Endothelial cell of umbilical vein (primary cell): Measurements from ENCODE around the gene AKAP8L. TPM values are rescaled to one million over a fixed set of nuclear protein-coding genes. Genes with fewer than 3 reads are reported as not detected.

ENCODE experiments used
- BruUV-seq: library from RNA; stranded (reverse); fragments of 400-500 nt; replicated peaks from 2 replicates; lab custom pipeline; 2021; lab: Mats Ljungman, UMichigan
- CTCF ChIA-PET: fragments of 300-600, 350-600 bp; sonication (Branson Sonifier 250); formaldehyde crosslinking; loops from one replicate; lab custom pipeline; 2021; ENCODE audit warnings: antibody characterized with exemption, inconsistent platforms; lab: Charles Lee
- POLR2A ChIA-PET: fragments of 300-600, 350-600 bp; sonication (Branson Sonifier 250); formaldehyde crosslinking; loops from one replicate; lab custom pipeline; 2021; ENCODE audit warnings: antibody characterized with exemption, inconsistent platforms; lab: Charles Lee
- DNase-seq: peaks from one replicate; pipeline ENCODE4 v3.0.0-alpha.2; 2011; ENCODE audit warnings: low read depth, low spot score
- FAIRE-seq: peaks from 2 replicates; lab custom pipeline; 2011; peaks lifted over from hg19 to GRCh38; lab: Jason Lieb, UNC
- H2AFZ ChIP-seq: 2 replicates; pipeline ENCODE4 v1.6.0; 2012; ENCODE audit warnings: low read depth, low read length, control low read depth, inconsistent platforms
- H3K27ac ChIP-seq: 2 replicates; pipeline ENCODE4 v1.5.1; 2011; ENCODE audit warnings: low read depth, mild to moderate bottlenecking, control low read depth, low read length, moderate library complexity; ENCODE audit not compliant: insufficient read depth
- H3K27me3 ChIP-seq, 2 experiments: 2 replicates each; pipeline versions ENCODE4 v1.6.0 to v1.6.1; 2011; ENCODE audit warnings: low read length in 2 of 2, mixed read lengths in 1 of 2; ENCODE audit not compliant: control insufficient read depth in 2 of 2, insufficient read depth in 2 of 2
- H3K36me3 ChIP-seq, 2 experiments: 2 replicates in 1 of 2; 3 replicates in 1 of 2; pipeline ENCODE4 v1.5.1; 2011; ENCODE audit warnings: low read length in 2 of 2, mild to moderate bottlenecking in 1 of 2, moderate library complexity in 1 of 2; ENCODE audit not compliant: control insufficient read depth in 2 of 2, insufficient read depth in 2 of 2; ENCODE audit errors: extremely low read depth in 1 of 2
- H3K4me1 ChIP-seq: 3 replicates; pipeline ENCODE4 v1.5.1; 2011; ENCODE audit warnings: mild to moderate bottlenecking, low read length; ENCODE audit not compliant: control insufficient read depth, insufficient read depth; ENCODE audit errors: extremely low read depth
- H3K4me2 ChIP-seq: 2 replicates; pipeline ENCODE4 v1.6.1; 2011; ENCODE audit warnings: low read length, control low read depth, mixed read lengths; ENCODE audit not compliant: insufficient read depth
- H3K4me3 ChIP-seq, 3 experiments: fragments of 200-600 bp in 1 of 3; sonication (generic), shearing (Covaris generic) in 1 of 3; replicated peaks in 1 of 3; 2 replicates each; pipeline ENCODE4 v1.5.1; 2011 to 2016; ENCODE audit warnings: control low read depth in 3 of 3, low read length in 3 of 3, mild to moderate bottlenecking in 2 of 3, inconsistent platforms in 1 of 3, low read depth in 1 of 3, moderate library complexity in 1 of 3; ENCODE audit not compliant: insufficient read depth in 1 of 3
- H3K79me2 ChIP-seq: 2 replicates; pipeline ENCODE4 v1.6.0; 2012; ENCODE audit warnings: low read length, inconsistent platforms; ENCODE audit not compliant: control insufficient read depth, insufficient read depth
- H3K9ac ChIP-seq: replicated peaks from 2 replicates; pipeline ENCODE3; 2011; ENCODE audit warnings: low read length, control low read depth; ENCODE audit not compliant: insufficient read depth; ENCODE audit errors: extremely low read depth
- H3K9me1 ChIP-seq: replicated peaks from 3 replicates; pipeline ENCODE4 v1.6.0; 2011; ENCODE audit warnings: mild to moderate bottlenecking, low read length; ENCODE audit not compliant: control insufficient read depth, insufficient read depth; ENCODE audit errors: extremely low read depth
- H3K9me3 ChIP-seq: replicated peaks from 2 replicates; pipeline ENCODE4 v1.5.1; 2012; ENCODE audit warnings: low read length, inconsistent platforms; ENCODE audit not compliant: control insufficient read depth, insufficient read depth
- H4K20me1 ChIP-seq: replicated peaks from 2 replicates; pipeline ENCODE3; 2011; ENCODE audit warnings: mild to moderate bottlenecking, low read length; ENCODE audit not compliant: control insufficient read depth, insufficient read depth; ENCODE audit errors: extremely low read depth
- GATA2 ChIP-seq: IDR thresholded peaks from 2 replicates; pipeline ENCODE4 v1.7.0; 2011; ENCODE audit warnings: low read depth, mild to moderate bottlenecking, moderate library complexity, mixed read lengths, low read length; ENCODE audit not compliant: insufficient read length, insufficient read depth
- dilution Hi-C: fragments of 300-500 bp; cut with MboI; formaldehyde crosslinking; loops from one replicate; pipeline ENCODE4 v1.15.0; 2019; ENCODE audit warnings: low sequenced_read_pairs; ENCODE audit not compliant: extremely low pct_ligation_motif_present
- intact Hi-C: fragments of 100-400 bp; cut with micrococcal nuclease; formaldehyde crosslinking; loops from one replicate; pipeline ENCODE4 v1.10.0; 2022
- polyA plus RNA-seq, 4 experiments: library from polyadenylated mRNA; depleted of rRNA in 3 of 4; stranded (reverse) in 3 of 4; unstranded in 1 of 4; fragments of >200 nt; gene quantifications; 2 replicates each; pipeline versions ENCODE4 v1.2.1 to v1.2.3, GENCODE V29; 2011 to 2012; ENCODE audit warnings: missing spikeins in 1 of 4
- total RNA-seq: library from RNA; stranded (reverse); gene quantifications from 2 replicates; pipeline ENCODE4 v1.2.3, GENCODE V29; 2021
- TF ChIP-seq, protein P1 (sequence below), 2 donors: IDR thresholded peaks; 1 replicate in 1 of 2; 2 replicates in 1 of 2; pipeline ENCODE4 v1.5.1; 2011; ENCODE audit warnings: low read length in 2 of 2, mild to moderate bottlenecking in 2 of 2, moderate library complexity in 2 of 2, control low read depth in 1 of 2, inconsistent platforms in 1 of 2, low read depth in 1 of 2; ENCODE audit not compliant: insufficient read depth in 1 of 2; ENCODE audit errors: extremely low read depth in 1 of 2

The AKAP8L gene
- total and polyA plus RNA-seq, 2 donors (not counting 3 experiments of a cell fraction or from before 2014, with no cell fraction given) = 63.9 to 99.6 TPM

DNA sequence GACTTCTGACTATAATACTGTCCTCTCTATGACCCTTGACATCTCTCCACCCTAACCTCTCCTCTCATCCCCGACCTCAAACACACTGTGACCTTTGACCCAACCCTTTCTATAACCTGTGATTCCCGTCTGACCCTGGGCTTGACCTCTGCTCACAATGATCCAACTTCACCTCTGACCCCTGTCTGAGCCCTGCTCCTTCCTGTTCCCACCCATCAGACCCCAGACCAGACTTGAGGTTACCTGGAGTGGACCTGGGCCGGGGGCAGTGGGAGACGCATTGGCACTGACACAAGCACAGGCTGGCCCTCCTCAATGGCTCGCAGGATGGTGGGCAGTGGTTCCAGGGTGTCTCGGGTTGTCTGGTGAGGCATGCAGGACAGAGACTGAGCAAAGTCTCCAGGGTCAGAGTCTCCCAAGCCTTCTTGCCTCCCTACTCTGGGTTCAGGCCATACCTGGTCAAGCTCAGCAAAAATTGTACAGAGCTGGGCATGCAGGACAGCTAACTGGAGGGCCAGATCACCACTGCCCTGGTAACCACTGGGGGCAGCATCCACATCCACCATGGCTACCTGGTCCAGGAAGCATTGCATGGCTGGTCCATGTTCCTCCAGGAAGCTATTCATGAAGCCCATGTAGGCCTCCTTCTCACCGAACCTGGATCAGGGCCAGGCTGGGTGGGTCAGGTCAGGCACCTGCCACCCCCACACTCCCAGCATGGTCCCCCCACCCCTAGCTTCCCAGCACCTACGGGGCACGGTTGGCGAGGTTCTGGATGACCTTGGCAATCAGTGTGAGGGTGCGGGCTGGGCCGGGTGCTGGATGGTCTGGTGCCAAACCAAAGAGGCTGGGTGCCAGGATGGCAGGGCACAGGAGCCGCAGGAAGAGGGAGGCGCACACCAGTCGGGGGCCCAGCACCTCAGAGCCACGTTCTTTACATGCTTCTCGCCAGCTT is 35.4 kb upstream of the AKAP8L start:
- BruUV-seq = no TSS peak
- Histone ChIP-seq H3K9me1 (no peaks in the 10 kb centered on the region), H3K79me2 (no peaks in the 10 kb centered on the region), H4K20me1 (no peaks in the 10 kb centered on the region), H3K9ac (no peak overlapping the region), H3K4me3 (no peak overlapping the region), H3K36me3 (no peaks in the 10 kb centered on the region), H3K4me1 (peaks cover 11% of the 10 kb centered on the region), H3K4me2 (no peak overlapping the region), H3K9me3 (no peaks in the 10 kb centered on the region), H2AFZ (no peak overlapping the region), H3K27me3 (peaks cover 19% of the 10 kb centered on the region in 2 experiments), H3K27ac (no peak overlapping the region)
- ChIA-PET POLR2A (interaction anchor here (0.5 to 0.7 kb wide), 2 partner anchors 9 to 708 kb away, joined by 4 to 6 read pairs; no protein-coding TSS in a partner anchor), CTCF (interaction anchor here (0.5 to 7.1 kb wide), 8 partner anchors 12 to 357 kb away, joined by 3 to 60 read pairs (median 8); partner anchors contain the start of gene AKAP8L)
- dilution Hi-C loops = no loop called here
- FAIRE-seq (no peak), DNase-seq (no peak)
- TF ChIP-seq, protein P1, sequence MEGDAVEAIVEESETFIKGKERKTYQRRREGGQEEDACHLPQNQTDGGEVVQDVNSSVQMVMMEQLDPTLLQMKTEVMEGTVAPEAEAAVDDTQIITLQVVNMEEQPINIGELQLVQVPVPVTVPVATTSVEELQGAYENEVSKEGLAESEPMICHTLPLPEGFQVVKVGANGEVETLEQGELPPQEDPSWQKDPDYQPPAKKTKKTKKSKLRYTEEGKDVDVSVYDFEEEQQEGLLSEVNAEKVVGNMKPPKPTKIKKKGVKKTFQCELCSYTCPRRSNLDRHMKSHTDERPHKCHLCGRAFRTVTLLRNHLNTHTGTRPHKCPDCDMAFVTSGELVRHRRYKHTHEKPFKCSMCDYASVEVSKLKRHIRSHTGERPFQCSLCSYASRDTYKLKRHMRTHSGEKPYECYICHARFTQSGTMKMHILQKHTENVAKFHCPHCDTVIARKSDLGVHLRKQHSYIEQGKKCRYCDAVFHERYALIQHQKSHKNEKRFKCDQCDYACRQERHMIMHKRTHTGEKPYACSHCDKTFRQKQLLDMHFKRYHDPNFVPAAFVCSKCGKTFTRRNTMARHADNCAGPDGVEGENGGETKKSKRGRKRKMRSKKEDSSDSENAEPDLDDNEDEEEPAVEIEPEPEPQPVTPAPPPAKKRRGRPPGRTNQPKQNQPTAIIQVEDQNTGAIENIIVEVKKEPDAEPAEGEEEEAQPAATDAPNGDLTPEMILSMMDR (IDR thresholded peaks at IDR 0.05; ENCODE audit: extremely low read depth in 1 of 2, insufficient read depth in 1 of 2, low read depth in 1 of 2, low read length in 2 of 2) = peak; percentile 34 to 43
- no peak for TF ChIP-seq GATA2
- intact Hi-C loops = loop anchor here (1.0 kb wide), 1 partner anchor 21 kb away; no protein-coding TSS in a partner anchor
